Liver (tissue), 3 donors: Measurements from ENCODE around the gene TUBGCP4.

Experiments used
- FOXA1 ChIP-seq: IDR thresholded peaks from 2 replicates; pipeline ENCODE4 v1.6.1; 2016; ENCODE audit warnings: antibody characterized with exemption
- JUND ChIP-seq, 2 donors: IDR thresholded peaks; 2 replicates each; pipeline ENCODE4 v1.6.1; 2016; ENCODE audit warnings: antibody characterized with exemption in 2 of 2
- RAD21 ChIP-seq, 2 donors: IDR thresholded peaks; 2 replicates each; pipeline ENCODE4 v1.6.1; 2016; ENCODE audit warnings: antibody characterized with exemption in 2 of 2, mild to moderate bottlenecking in 2 of 2
- RXRA ChIP-seq, 2 donors: IDR thresholded peaks; 2 replicates each; pipeline ENCODE4 v1.6.1; 2017 to 2018; ENCODE audit warnings: antibody characterized with exemption in 2 of 2, mild to moderate bottlenecking in 1 of 2
- SP1 ChIP-seq: IDR thresholded peaks from 2 replicates; pipeline ENCODE4 v1.6.1; 2018; ENCODE audit warnings: antibody characterized with exemption, mild to moderate bottlenecking
- TAF1 ChIP-seq: conservative IDR thresholded peaks from 2 replicates; pipeline ENCODE4 v1.6.1; 2016; ENCODE audit warnings: antibody characterized with exemption, mild to moderate bottlenecking
- YY1 ChIP-seq: IDR thresholded peaks from 2 replicates; pipeline ENCODE4 v1.6.1; 2016; ENCODE audit warnings: antibody characterized with exemption, mild to moderate bottlenecking
- TF ChIP-seq, protein P1 (sequence below): fragments of 150-350 bp; IDR thresholded peaks from 2 replicates; pipeline ENCODE4 v1.5.1; 2017; ENCODE audit warnings: improper control_type of control experiment, low read depth, low read length; ENCODE audit not compliant: missing input control
- TF ChIP-seq, protein P2 (sequence below): IDR thresholded peaks from 2 replicates; pipeline ENCODE4 v1.6.1; 2016; ENCODE audit warnings: antibody characterized with exemption
- TF ChIP-seq, protein P3 (sequence below): IDR thresholded peaks from 2 replicates; pipeline ENCODE4 v1.6.1; 2016; ENCODE audit warnings: antibody characterized with exemption, mild to moderate bottlenecking
- donor health status: healthy.
- donor health status: healthy.

DNA sequence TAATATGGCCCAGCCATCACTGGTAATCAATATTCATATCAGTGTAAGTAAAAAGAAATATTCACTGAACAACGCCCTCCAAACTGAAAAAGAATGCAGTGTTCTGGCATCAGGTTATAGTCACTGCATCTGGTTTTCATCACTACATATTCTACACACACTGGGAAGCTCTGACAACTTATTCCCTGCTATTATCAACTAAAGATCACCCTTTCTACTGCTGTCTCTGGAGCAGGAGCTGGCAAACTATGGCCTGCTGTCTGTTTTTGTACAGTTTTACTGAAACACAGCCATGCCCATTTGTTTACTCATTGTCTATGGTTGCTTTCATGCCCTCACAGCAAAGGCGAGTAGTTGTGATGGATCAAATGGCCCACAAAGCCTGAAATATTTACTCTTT lies 35.3 kb downstream of the TUBGCP4 start:
- TF ChIP-seq, protein P1, sequence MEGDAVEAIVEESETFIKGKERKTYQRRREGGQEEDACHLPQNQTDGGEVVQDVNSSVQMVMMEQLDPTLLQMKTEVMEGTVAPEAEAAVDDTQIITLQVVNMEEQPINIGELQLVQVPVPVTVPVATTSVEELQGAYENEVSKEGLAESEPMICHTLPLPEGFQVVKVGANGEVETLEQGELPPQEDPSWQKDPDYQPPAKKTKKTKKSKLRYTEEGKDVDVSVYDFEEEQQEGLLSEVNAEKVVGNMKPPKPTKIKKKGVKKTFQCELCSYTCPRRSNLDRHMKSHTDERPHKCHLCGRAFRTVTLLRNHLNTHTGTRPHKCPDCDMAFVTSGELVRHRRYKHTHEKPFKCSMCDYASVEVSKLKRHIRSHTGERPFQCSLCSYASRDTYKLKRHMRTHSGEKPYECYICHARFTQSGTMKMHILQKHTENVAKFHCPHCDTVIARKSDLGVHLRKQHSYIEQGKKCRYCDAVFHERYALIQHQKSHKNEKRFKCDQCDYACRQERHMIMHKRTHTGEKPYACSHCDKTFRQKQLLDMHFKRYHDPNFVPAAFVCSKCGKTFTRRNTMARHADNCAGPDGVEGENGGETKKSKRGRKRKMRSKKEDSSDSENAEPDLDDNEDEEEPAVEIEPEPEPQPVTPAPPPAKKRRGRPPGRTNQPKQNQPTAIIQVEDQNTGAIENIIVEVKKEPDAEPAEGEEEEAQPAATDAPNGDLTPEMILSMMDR = no peak
- no peak for TF ChIP-seq JUND (IDR thresholded peaks at IDR 0.05)
- TF ChIP-seq, protein P2, sequence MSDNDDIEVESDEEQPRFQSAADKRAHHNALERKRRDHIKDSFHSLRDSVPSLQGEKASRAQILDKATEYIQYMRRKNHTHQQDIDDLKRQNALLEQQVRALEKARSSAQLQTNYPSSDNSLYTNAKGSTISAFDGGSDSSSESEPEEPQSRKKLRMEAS = no peak
- TF ChIP-seq, protein P3, sequence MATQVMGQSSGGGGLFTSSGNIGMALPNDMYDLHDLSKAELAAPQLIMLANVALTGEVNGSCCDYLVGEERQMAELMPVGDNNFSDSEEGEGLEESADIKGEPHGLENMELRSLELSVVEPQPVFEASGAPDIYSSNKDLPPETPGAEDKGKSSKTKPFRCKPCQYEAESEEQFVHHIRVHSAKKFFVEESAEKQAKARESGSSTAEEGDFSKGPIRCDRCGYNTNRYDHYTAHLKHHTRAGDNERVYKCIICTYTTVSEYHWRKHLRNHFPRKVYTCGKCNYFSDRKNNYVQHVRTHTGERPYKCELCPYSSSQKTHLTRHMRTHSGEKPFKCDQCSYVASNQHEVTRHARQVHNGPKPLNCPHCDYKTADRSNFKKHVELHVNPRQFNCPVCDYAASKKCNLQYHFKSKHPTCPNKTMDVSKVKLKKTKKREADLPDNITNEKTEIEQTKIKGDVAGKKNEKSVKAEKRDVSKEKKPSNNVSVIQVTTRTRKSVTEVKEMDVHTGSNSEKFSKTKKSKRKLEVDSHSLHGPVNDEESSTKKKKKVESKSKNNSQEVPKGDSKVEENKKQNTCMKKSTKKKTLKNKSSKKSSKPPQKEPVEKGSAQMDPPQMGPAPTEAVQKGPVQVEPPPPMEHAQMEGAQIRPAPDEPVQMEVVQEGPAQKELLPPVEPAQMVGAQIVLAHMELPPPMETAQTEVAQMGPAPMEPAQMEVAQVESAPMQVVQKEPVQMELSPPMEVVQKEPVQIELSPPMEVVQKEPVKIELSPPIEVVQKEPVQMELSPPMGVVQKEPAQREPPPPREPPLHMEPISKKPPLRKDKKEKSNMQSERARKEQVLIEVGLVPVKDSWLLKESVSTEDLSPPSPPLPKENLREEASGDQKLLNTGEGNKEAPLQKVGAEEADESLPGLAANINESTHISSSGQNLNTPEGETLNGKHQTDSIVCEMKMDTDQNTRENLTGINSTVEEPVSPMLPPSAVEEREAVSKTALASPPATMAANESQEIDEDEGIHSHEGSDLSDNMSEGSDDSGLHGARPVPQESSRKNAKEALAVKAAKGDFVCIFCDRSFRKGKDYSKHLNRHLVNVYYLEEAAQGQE = no peak
- TF ChIP-seq SP1 = no peak
- no peak for TF ChIP-seq RXRA (IDR thresholded peaks at IDR 0.05)
- TF ChIP-seq TAF1 = no peak
- TF ChIP-seq YY1 = no peak
- no peak for TF ChIP-seq RAD21 (IDR thresholded peaks at IDR 0.05)
- no peak for TF ChIP-seq FOXA1
